Psoas muscle (tissue), 8 donors: ENCODE results near the gene ENTPD6. TPM values are rescaled to one million over a fixed set of nuclear protein-coding genes. Genes with fewer than 3 reads are reported as not detected.
A peak's percentile ranks its signal among the peaks of the same experiment; 100 is the strongest.
"Not testable (repeated sequence)": the region's sequence is repeated elsewhere in the genome, so short reads cannot be mapped to it uniquely, and the experiment has no call there.

Experiments
- ATAC-seq, 4 donors: fragments of 200-7000 bp; cut with Tn5 transposase; one replicate each; pipeline ENCODE4 v1.9.1; 2020; ENCODE audit warnings: moderate library complexity in 3 of 4, mild to moderate bottlenecking in 2 of 4
- DNase-seq, 2 donors: peaks; one replicate each; pipeline ENCODE4 v3.0.0-alpha.2; 2020
- H3K27ac ChIP-seq: fragments of 200-600 bp; one replicate; pipeline ENCODE4 v1.8.0; 2022
- H3K27me3 ChIP-seq, 3 donors: fragments of 200-600 bp in 1 of 3; one replicate each; pipeline versions ENCODE4 v1.6.1 to v1.8.0; 2013 to 2022; ENCODE audit warnings: low read length in 2 of 3, mild to moderate bottlenecking in 2 of 3, moderate library complexity in 1 of 3; ENCODE audit not compliant: insufficient read depth in 3 of 3
- H3K36me3 ChIP-seq, 2 donors: fragments of 200-600 bp in 1 of 2; one replicate each; pipeline versions ENCODE4 v1.6.1 to v1.8.0; 2013 to 2022; ENCODE audit warnings: low read depth in 1 of 2, mild to moderate bottlenecking in 1 of 2, moderate library complexity in 1 of 2; ENCODE audit not compliant: insufficient read depth in 1 of 2
- H3K4me1 ChIP-seq: fragments of 200-600 bp; one replicate; pipeline ENCODE4 v1.8.0; 2022
- H3K4me3 ChIP-seq: fragments of 200-600 bp; one replicate; pipeline ENCODE4 v1.8.0; 2022; ENCODE audit warnings: mild to moderate bottlenecking
- H3K9me3 ChIP-seq: fragments of 200-600 bp; one replicate; pipeline ENCODE4 v1.8.0; 2022
- WGBS, 3 donors: extraction: QIAGEN DNeasy Blood & Tissue Kit; methylation state at CpG; one replicate each; pipeline versions ENCODE4 v1.1.6 to v1.1.7; 2013; 5-methylcytosine and 5-hydroxymethylcytosine counted together
- intact Hi-C, 2 donors: fragments of 100-400 bp; cut with DNase I; formaldehyde crosslinking; loops; one replicate each; pipeline versions ENCODE4 v1.11.0 to v1.14.2; 2022
- polyA plus RNA-seq, 3 donors: library from polyadenylated mRNA; stranded (reverse); fragments of 200-250 nt; gene quantifications; one replicate each; pipeline ENCODE4 v1.2.3, GENCODE V29; 2013
- total RNA-seq, 4 donors: library from RNA; stranded (reverse); fragmentation: NEBNext Ultra II Directional in 2 of 4; extraction: Animal tissue kit (Norgen Biotek cat#: 25700) in 2 of 4; gene quantifications; one replicate each; pipeline versions ENCODE4 v1.2.1 to v1.2.4, GENCODE V29; 2021 to 2023
- TF ChIP-seq, protein P1 (sequence below): fragments of 200-600 bp; IDR thresholded peaks from one replicate; pipeline ENCODE4 v1.8.0; 2022; ENCODE audit warnings: antibody characterized with exemption
- donor health status: healthy with polysubstance abuse.
- donor health status: DM: no; HTN: no; CAD: no; lungs with moderate emphysema.
- donor health status: Bipolar disorder and iron deficiency.
- donor health status: healthy.
- donor health status: DM: yes; HTN: yes; CAD: no.
- donor health status: DM: no; HTN: no; CAD: no.
- donor health status: DM: no; HTN: no; CAD: no.
- donor health status: DM: yes; HTN: yes; CAD: no.

ENTPD6 gene
- total and polyA plus RNA-seq, 7 donors: 28.7 to 65.3 (median 38.9) TPM

DNA sequence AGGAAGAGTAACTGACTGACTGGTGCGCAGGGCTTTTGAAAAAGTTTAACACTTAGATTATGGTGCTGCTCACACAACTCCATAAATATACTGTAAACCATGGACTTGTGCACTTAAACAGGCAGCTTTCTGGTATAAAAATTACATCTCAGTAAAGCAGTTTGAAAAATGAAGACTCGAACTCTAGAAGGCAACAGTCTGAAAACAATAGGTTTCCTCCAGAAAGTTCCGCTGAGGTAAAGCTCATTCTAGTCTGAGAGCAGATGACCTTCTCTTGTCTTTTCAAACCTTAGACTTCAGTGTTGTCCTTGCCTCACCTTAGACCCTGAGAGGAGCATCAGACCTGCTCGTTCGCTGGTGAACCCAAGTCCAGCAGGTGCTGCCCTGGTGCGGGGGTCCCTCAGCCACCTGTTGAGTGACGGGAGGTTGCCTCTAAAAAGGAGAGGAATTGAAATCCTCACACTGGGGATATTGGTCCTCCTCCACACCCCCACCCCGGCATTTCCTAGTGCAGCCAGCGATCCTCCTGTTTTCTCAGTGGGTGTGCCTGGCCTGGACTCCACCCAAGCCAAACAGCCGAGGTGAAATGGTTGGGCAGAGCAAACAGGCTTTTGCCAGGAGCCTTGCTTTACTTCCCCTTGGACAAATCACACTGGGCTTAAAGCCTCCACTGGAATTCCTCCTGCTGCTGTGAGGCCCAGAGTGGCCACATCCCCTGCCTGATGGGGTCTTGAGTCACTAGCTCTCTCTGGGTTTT lies 37.7 kb downstream of the ENTPD6 start:
- H3K4me3 ChIP-seq: no peak overlapping the region
- H3K27me3 ChIP-seq: no peaks in the 10 kb centered on the region
- intact Hi-C loops: no loop called here
- no peak for ATAC-seq
- no peaks in the 10 kb centered on the region for H3K9me3 ChIP-seq
- H3K27ac ChIP-seq: no peak overlapping the region
- TF ChIP-seq, protein P1, sequence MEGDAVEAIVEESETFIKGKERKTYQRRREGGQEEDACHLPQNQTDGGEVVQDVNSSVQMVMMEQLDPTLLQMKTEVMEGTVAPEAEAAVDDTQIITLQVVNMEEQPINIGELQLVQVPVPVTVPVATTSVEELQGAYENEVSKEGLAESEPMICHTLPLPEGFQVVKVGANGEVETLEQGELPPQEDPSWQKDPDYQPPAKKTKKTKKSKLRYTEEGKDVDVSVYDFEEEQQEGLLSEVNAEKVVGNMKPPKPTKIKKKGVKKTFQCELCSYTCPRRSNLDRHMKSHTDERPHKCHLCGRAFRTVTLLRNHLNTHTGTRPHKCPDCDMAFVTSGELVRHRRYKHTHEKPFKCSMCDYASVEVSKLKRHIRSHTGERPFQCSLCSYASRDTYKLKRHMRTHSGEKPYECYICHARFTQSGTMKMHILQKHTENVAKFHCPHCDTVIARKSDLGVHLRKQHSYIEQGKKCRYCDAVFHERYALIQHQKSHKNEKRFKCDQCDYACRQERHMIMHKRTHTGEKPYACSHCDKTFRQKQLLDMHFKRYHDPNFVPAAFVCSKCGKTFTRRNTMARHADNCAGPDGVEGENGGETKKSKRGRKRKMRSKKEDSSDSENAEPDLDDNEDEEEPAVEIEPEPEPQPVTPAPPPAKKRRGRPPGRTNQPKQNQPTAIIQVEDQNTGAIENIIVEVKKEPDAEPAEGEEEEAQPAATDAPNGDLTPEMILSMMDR: no peak
- H3K36me3 ChIP-seq: peaks cover 0 to 7% of the 10 kb centered on the region in 2 donors
- 52 to 66% (median 60%) methylated on average over 10 of the region's 10 CpGs for WGBS, 3 donors
- peak in 1 of 2 donors; percentile 60 for DNase-seq
- H3K4me1 ChIP-seq: peaks cover 11% of the 10 kb centered on the region

DNA sequence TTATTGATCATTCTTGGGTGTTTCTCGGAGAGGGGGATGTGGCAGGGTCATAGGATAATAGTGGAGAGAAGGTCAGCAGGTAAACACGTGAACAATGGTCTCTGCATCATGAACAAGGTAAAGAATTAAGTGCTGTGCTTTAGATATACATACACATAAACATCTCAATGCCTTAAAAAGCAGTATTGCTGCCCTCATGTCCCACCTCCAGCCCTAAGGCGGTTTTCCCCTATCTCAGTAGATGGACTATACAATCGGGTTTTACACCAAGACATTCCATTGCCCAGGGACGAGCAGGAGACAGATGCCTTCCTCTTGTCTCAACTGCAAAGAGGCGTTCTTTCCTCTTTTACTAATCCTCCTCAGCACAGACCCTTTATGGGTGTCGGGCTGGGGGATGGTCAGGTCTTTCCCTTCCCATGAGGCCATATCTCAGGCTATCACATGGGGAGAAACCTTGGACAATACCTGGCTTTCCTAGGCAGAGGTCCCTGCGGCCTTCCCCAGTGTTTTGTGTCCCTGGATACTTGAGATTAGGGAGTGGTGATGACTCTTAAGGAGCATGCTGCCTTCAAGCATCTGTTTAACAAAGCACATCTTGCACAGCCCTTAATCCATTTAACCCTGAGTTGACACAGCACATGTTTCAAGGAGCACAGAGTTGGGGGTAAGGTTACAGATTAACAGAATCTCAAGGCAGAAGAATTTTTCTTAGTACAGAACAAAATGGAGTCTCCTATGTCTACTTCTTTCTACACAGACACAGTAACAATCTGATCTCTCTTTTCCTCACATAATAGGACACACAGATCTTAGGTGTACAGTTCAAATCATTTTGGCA lies 38.7 kb downstream of the ENTPD6 start:
- H3K4me1 ChIP-seq: peaks cover 14% of the 10 kb centered on the region
- 62 to 70% (median 64%) methylated on average over 8 of the region's 8 CpGs for WGBS, 3 donors
- H3K9me3 ChIP-seq, H3K36me3 ChIP-seq, intact Hi-C loops, DNase-seq, ATAC-seq, H3K27ac ChIP-seq, H3K27me3 ChIP-seq, H3K4me3 ChIP-seq: not testable (repeated sequence)

DNA sequence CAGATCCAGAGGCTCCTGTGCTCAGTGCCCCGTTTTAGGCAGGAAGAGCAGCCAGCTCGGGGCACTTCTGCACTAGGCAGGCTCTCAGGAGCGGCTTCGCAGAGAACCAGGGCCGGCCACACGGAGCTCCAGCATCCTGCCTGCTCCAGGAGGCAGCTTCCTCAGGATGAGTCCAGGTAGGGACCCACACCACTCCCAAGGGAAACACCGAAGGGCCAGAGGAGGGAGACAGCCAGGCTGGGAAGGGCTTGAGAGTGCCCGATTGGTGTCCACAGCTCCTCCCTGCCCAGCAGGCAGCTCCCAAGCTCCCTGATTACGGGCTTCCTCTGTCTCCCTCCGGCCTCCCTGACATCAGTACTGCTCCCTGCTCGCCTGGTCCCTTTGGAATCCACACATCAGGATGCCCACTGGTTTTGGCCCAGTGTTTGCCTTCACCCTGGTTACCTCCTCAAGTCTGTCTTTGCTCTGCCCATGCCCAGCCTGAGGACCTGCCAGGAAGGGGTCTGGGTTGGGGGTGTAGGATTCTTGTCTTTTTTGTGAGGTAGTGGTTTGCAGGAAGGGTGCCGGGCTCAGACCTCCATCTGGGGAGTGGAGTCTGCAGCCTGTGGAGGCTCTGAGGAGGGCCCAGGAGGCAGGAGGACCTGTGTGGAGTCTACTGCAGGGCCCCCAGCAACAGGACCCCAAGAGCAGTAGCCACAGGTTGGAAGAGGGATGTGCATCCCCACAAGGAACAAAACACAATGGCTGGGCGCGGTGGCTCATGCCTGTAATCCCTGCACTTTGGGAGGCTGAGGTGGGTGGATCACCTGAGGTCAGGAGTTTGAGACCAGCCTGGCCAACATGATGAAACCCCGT lies 41.2 kb downstream of the ENTPD6 start:
- WGBS, 3 donors: 78 to 83% (median 82%) methylated on average over 15 of the region's 15 CpGs
- ATAC-seq (no peak), DNase-seq (no peak)
- TF ChIP-seq, protein P1: no peak
- Histone ChIP-seq H3K4me3 (no peak overlapping the region), H3K9me3 (no peaks in the 10 kb centered on the region), H3K27ac (no peak overlapping the region), H3K36me3 (no peaks in the 10 kb centered on the region), H3K4me1 (peaks cover 14% of the 10 kb centered on the region), H3K27me3 (no peaks in the 10 kb centered on the region)
- intact Hi-C loops: no loop called here

DNA sequence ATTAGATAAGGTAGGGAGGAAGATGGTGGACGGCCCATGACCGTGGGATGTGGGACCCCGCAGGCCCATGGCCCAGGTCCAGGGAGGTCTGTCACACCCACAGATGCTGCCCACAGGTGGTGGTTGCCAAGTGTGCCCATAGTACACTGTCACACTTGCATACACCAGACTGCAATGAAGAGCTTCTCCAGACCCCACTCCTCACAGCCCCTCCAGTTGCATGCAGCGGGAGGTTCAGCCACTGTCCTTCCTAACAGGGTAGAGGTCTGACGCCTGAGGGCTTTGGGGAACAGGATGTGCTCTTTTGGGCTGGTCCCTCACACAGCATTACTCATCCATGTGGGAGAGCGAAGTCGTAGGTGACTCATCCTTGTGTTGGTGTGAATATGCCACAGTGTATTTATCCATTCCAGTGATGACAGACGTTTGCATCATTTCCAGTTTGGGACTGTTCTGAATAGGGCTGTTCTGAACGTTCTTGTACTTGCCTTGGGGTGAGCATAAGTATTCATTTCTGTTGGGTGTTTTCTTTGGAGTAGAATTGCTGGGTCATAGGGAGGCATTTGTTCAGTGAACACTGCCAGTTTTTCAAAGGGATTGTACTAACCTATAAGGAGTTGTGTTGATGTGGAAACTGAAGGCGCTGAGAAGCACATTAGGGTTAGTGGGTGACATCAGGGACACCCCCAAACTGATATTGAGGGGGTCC lies 42.3 kb downstream of the ENTPD6 start:
- Histone ChIP-seq H3K36me3 (no peaks in the 10 kb centered on the region), H3K9me3 (no peaks in the 10 kb centered on the region), H3K4me1 (peaks cover 14% of the 10 kb centered on the region), H3K27me3 (no peaks in the 10 kb centered on the region), H3K27ac (peak overlapping the region; percentile 71), H3K4me3 (no peak overlapping the region)
- DNase-seq (peak; percentile 70 to 72), ATAC-seq (peak; percentile 90 to 96 (median 94))
- WGBS, 3 donors: 42 to 58% (median 47%) methylated on average over 10 of the region's 10 CpGs
- TF ChIP-seq, protein P1: no peak
- intact Hi-C loops: no loop called here
